Measurements from ENCODE around the gene SPG21.

DNA sequence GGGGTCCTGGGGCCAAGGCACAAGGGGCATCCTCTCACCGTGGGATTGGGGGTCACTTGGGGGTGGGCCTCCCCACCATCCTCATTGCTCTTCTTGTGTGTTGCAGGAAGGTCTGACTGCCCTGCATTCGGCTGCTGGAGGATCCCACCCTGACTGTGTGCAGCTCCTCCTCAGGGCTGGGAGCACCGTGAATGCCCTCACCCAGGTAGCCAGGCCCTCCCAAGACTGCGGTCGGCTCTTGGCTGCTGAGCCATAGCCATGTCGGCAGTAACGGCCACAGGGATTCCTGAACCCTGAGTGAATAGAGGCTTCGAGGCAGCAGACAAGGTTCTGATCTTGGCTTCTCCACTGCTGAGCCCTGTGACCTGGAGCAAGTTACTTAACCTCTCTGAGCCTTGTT, 58.3 kb downstream of the SPG21 start:
- no peak for TF ChIP-seq EGR2 (tag by site-specific recombination; IDR thresholded peaks at IDR 0.05; ENCODE audit: low read depth)
- no peak for TF ChIP-seq ZNF426 (tag by site-specific recombination; IDR thresholded peaks at IDR 0.05)
- TF ChIP-seq CTCF (tag by site-specific recombination; IDR thresholded peaks at IDR 0.05) = no peak
